GM21786 (cell line): ENCODE measurements around the gene SRP19.
A peak's percentile ranks its signal among the peaks of the same experiment; 100 is the strongest.
"Not testable (repeated sequence)": the region's sequence is repeated elsewhere in the genome, so short reads cannot be mapped to it uniquely, and the experiment has no call there.

Source experiments
- ATAC-seq: cut with Tn5 transposase; IDR thresholded peaks from one replicate; pipeline ENCODE4 v1.9.1; 2021; ENCODE audit not compliant: unreplicated experiment

Gene SRP19

GRCh38 chr5:112869948-112870347 lies 8.9 kb downstream of the SRP19 start:
- ATAC-seq, result no peak

DNA sequence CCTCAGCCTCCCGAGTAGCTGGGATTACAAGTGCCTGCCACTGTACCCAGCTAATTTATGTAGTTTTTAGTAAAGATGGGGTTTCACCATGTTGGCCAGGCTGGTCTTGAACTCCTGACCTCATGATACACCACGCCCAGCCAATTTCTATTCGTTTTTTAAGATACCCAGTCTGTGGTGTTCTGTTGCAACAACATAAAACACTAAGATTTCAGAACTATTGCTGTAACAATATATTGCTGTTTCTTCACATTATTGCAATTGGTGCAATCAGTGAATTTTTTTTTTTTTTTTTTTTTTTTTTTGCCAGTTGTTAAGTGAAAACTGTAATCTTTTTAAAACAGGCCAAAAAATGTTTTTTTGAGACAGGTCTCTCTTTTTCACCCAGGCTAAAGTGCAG lies 9.9 kb downstream of the SRP19 start:
- no peak for ATAC-seq

DNA sequence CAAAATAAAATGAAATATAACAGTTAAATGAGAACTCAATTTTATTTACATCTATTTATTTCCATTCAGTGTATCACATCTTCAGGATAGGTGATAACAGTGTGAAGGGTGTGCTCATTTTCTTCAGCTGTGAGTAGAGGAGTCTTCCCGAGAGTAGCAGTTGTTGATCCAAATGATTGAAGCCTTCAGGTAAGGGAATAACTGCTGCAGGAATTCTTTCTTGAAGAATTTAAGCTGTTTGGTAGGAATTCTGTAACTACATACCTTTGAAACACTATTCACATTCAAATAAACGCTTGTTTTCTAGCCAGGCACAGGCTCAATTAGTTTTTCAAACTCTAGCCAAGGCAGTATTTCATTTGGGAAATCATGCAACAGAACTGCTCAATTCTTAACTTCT lies 15.3 kb downstream of the SRP19 start:
- no peak for ATAC-seq

DNA sequence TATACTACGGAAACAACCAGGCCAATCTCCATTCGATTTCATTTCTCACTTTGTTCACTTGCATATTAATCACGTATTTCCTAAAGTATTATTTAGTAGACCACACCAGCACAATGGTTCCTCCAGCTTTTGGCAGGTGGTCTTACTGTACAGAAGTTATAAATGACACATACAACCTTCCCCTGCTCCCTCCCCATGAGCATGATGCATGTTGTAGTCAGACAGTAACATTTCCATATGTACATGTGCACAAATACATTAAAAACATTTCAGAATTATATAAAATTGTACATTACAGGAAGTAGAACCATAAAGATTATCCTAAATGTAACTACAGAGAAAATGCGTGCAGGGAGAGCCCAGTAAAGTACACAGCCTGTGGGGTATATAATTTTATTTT lies 17.0 kb downstream of the SRP19 start:
- no peak for ATAC-seq

GRCh38 chr5:112878760-112879159 lies 17.7 kb downstream of the SRP19 start:
- ATAC-seq, result no peak

DNA sequence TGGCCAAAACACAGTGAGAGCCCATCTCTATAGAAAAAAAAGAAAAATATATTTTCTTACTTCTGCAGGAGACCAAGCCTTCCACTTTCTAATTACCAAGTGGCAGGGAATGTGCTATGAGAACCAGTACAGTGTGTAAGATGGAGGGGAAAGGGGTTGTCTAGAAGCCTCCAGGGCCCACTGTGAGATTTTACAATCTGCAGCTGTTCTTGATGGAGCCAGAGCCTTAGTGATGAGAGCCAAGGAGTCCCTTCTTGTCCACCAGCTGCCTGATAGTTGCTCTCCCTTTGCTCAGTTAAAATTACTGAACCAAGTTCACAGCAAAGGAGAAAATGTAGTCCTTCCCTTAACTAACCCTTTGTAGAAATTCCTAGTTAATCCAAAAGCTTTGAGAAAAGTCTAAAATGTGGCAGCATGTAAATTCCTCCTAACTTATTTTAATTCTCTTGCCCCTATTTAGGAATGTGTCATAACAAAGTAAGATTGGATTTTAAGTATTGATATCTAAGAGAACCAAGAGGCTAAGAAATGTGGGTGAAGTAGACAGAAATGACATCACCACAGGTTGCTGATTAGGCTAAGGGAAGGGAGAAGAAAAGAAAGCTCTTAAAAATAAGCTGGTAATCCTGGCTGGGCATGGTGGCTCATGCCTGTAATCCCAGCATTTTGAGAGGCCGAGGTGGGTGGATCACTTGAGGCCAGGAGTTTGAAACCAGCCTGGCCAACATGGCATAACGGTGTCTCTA lies 19.3 kb downstream of the SRP19 start:
- no peak for ATAC-seq

DNA sequence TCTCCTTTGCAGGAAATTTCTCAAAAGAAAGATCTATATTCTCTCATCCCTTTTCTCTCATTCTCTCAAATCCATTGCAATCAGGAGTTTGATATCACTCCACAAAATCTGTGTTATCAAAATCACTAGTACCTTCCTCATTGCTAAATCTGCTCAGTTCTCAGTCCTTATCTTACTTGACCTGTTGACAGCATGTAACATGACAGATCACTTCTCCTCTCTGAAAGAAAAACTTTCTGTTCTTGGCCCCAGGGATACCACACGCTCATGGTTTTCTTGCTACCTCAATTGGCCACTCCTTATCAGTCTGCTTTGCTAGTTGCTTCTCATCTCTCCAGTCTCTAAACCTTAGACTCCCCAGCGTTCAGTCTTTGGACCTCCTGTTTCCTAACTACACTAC lies 22.1 kb downstream of the SRP19 start:
- ATAC-seq, result no peak

DNA sequence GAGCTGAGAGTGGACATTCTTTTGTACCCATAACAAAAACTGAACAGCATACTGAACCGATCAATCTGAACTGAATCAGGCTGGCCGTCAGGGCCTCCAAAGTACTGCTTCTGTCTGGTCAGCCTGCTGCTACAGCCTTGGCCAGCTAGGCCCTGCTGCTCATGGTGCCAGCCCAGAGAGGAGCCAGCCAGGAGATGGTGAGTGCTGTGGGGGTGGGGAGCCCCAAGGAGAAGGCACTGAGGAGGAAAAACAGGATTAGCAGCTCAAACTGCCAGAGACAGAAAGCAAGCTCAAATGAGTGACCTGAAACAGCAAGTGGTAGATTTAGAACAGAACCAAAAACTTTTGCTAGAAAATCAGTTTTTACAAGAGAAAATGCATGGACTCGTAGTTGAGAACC lies 23.9 kb downstream of the SRP19 start:
- no peak for ATAC-seq

DNA sequence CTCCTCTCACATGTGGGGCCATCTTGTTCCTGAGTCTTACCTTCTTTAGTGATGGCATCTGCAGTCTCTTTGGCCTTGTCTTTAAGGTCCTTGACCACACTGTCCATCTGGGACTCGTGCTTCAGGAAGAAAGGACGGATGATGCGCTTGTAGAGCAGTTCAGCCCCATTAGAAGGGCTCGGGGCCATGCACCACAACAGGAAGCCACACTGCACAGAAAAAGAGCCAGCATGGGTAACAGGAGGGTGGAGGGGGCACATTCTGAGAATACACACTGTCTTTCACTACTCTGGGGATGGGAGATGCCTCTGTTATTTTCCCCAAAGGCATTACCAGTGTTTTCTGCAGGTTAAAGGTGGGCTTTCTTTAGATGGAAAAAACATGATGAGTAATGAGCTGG lies 25.9 kb downstream of the SRP19 start:
- no peak for ATAC-seq

DNA sequence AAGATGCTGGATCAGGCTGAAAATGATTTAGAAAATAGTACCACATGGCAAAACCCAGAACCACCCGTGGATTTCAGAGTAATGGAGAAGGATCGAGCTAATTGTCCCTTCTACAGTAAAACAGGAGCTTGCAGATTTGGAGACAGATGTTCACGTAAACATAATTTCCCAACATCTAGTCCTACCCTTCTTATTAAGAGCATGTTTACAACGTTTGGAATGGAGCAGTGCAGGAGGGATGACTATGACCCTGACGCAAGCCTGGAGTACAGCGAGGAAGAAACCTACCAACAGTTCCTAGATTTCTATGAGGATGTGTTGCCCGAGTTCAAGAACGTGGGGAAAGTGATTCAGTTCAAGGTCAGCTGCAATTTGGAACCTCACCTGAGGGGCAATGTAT lies 31.0 kb downstream of the SRP19 start:
- not testable (repeated sequence) for ATAC-seq

- ATAC-seq, result no peak
Observed at GRCh38 chr5:112892776-112893175, 31.7 kb downstream of the SRP19 start.

DNA sequence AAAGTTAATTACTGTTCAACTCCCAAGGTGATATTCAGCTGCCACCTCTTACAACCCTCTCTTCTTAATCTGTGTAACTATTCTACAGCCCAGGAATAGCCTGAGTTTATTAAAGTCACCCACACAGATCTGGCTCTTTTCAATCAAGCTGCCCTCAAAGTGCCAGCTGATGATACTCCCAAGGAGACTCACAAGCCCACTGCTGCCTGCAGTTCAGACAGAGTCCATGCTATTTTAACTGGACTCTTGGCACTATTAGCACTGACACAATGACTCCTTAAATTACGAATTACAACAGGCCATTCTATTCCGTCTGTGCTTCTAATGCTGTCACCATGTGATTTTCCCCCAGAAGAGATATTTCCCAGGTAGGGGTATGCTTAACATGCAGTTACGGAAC lies 34.6 kb downstream of the SRP19 start:
- no peak for ATAC-seq

DNA sequence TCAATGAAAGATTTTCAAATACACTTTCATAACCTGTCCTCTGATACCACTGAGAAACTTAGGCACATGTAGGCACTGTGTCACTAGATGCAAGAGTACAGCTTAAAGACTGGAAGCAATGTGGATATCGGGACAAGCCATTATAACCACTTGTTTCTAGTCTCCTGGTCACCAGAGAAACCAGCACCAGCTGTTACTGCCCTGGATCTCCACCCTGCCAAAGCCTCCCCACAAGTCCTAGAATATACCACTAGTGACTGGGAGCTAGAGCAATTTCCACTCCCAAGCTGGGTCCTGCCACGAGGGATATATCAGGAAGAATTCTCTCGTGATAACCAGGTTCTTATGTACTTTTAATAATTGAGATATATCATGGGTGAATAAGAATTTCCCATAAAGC lies 41.5 kb downstream of the SRP19 start:
- no peak for ATAC-seq

DNA sequence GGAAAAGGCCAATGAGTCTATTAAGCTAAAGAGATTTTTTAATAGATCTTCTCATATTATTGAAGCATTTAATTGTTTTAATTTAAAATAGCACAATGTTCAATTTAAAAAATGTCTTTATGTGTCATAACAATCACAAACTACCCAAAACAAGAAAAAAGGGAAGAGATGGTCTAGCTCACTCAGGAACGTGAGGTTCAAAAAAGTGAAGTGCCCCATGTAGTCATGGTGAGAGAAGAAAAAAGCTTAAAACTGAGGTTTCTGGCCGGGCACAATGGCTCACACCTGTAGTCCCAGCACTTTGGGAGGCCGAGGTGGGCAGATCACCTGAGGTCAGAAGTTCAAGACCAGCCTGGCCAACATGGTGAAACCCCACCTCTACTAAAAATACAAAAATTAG lies 43.9 kb downstream of the SRP19 start:
- not testable (repeated sequence) for ATAC-seq

DNA sequence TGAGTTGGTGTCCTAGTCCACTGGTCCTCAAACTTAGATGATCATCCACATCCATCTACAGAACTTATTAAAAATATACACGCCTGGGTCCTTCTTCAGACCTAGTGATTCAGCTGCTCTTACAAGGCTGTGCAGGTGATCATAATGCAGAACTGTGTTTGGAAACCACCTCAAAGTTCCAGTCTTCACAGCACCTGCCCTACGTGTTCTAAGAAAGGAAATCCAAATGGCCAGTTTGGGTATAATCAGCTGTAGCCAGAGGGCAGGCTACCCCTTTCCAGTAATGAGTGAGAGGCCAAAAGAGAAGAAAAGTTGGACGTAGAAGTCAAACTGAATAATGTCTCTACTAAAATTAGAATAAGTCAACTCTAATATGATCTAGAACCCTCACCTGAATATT lies 45.5 kb downstream of the SRP19 start:
- peak; percentile 47 for ATAC-seq

GRCh38 chr5:112907166-112907631 lies 46.1 kb downstream of the SRP19 start:
- peak; percentile 27 for ATAC-seq

DNA sequence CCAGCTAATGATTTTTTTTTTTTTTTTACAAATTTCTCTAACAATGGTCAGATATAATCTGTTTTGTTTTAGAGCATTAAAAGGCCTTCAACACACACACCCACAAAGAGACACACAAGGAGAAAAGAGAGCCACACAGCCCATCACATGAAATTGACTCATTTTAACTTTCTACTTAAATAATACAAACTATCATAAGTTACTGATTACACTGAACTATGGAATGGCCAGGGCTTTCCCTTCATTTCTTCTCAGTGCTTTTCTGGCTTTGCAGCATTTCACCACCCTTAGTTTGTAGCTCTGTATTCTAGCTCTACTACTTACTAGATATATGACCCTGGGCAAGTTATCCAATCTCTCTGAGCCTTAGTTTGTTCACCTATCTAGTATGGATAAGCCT lies 47.8 kb downstream of the SRP19 start:
- no peak for ATAC-seq

DNA sequence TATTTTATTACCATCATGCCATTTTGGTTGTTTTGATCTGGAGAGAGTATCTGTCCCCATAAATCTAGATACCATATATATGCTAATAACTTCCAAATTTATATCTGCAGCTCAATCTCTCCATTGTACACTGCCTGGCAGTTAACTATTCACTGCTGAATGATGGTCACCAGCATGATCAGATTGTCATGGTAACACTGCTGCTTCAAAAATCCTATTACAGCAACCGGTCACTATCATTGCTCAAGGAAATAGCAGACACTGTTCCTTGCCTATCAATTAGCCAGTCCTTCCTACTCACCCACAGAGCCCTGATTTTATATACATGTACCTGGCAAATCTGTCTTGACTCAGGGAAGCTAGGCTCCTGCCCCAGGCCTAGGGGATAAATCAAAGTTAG lies 49.4 kb downstream of the SRP19 start:
- no peak for ATAC-seq

- ATAC-seq, result no peak
Observed at GRCh38 chr5:112914584-112914983, 53.5 kb downstream of the SRP19 start.

DNA sequence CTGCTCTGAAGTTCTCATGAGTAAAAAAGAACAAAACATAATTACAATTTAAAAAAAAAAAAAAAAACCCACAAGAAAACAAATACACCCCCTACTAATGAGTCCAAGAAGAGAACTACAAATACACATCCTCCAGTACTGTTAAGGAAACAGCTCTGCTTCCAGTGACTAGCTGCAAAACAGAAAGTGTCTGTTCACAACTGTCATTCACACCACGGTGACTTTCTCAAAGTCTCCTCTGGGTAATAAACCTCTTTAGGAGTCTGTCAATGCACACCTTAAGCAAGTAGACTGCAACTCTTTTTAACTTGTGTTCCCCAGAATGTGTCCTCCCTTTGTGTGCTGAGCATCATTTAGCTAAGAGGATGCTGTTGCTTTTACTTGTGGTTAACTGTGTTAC lies 54.7 kb downstream of the SRP19 start:
- peak; percentile 81 for ATAC-seq

DNA sequence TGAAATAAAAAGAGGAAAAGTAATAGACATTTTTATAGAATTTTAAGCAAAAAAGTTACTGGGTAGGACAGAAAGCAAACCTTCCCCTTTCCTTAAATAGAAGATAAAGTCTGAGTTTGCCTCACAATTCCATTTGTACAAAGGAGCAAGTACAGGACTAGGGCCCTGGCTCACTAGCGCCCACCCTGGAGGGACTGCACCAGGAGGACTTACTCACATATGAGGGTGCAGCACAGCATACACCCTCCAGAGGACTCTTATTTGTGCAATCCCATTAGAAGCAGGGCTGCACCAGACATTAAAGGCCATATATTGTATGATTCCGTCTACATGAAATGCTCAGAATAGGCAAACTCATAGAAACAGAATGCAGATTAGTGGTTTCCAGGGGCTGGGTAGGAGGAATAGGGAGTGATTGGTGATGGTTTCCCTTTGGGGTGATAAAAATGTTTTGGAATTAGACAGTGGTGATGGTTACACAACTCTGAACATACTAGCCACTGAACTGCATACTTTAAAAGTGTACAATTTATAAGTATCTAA lies 56.4 kb downstream of the SRP19 start:
- no peak for ATAC-seq

DNA sequence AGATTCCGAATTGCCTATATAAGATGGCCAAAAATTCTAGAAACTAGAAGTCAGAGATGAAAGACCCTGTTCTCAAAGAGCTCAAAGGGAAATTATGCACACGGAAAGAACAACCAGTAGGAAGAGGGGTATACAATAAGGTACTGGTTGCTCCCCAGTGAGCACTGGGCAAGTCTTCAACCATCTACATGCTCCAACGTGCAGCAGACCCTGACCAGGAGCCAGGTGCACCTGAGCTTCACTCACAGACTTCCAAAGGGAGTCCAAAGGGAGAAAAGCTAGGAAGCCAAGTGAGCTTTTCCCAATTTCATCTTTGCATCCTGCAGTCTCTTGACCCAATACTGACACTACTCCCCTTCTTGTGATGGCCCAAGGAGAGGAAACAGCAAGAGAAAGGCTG lies 57.0 kb downstream of the SRP19 start:
- ATAC-seq, result no peak

- ATAC-seq, result no peak
Observed at GRCh38 chr5:112918679-112919078, 57.6 kb downstream of the SRP19 start.
